GM18498 (cell line): ENCODE measurements around the gene SLC24A4.

ENCODE experiments used
- ATAC-seq: cut with Tn5 transposase; IDR thresholded peaks from one replicate; pipeline ENCODE4 v1.9.1; 2021; ENCODE audit warnings: mild to moderate bottlenecking, moderate library complexity; ENCODE audit not compliant: unreplicated experiment

SLC24A4 gene

GRCh38 chr14:92316176-92316575, 6.8 kb upstream of the SLC24A4 start:
- ATAC-seq: no peak

- ATAC-seq: no peak
Observed at GRCh38 chr14:92316937-92317336, 6.0 kb upstream of the SLC24A4 start.

GRCh38 chr14:92317511-92317910, 5.5 kb upstream of the SLC24A4 start:
- no peak for ATAC-seq

- no peak for ATAC-seq
Observed at GRCh38 chr14:92321701-92322100, 1.3 kb upstream of the SLC24A4 start.

GRCh38 chr14:92322516-92322915, 449 bp upstream of the SLC24A4 start:
- ATAC-seq: no peak

GRCh38 chr14:92323916-92324818, 1.2 kb downstream of the SLC24A4 start:
- no peak for ATAC-seq

- no peak for ATAC-seq
Observed at GRCh38 chr14:92325835-92326234, 2.9 kb downstream of the SLC24A4 start.

GRCh38 chr14:92328664-92329255, 5.8 kb downstream of the SLC24A4 start:
- ATAC-seq: no peak

- no peak for ATAC-seq
Observed at GRCh38 chr14:92334050-92334449, 11.1 kb downstream of the SLC24A4 start.

GRCh38 chr14:92336363-92336762, 13.4 kb downstream of the SLC24A4 start:
- ATAC-seq: no peak

GRCh38 chr14:92339426-92339825, 16.5 kb downstream of the SLC24A4 start:
- no peak for ATAC-seq

GRCh38 chr14:92340071-92340470, 17.1 kb downstream of the SLC24A4 start:
- ATAC-seq: no peak

- no peak for ATAC-seq
Observed at GRCh38 chr14:92340931-92341330, 18.0 kb downstream of the SLC24A4 start.

GRCh38 chr14:92341791-92342190, 18.8 kb downstream of the SLC24A4 start:
- ATAC-seq: no peak

GRCh38 chr14:92348154-92348553, 25.2 kb downstream of the SLC24A4 start:
- ATAC-seq: no peak

GRCh38 chr14:92351750-92352149, 28.8 kb downstream of the SLC24A4 start:
- ATAC-seq: no peak

- no peak for ATAC-seq
Observed at GRCh38 chr14:92352158-92352985, 29.4 kb downstream of the SLC24A4 start.

- no peak for ATAC-seq
Observed at GRCh38 chr14:92353447-92353846, 30.5 kb downstream of the SLC24A4 start.

GRCh38 chr14:92356677-92357076, 33.7 kb downstream of the SLC24A4 start:
- no peak for ATAC-seq

- ATAC-seq: no peak
Observed at GRCh38 chr14:92360651-92361370, 37.8 kb downstream of the SLC24A4 start.

GRCh38 chr14:92362781-92363235, 39.8 kb downstream of the SLC24A4 start:
- ATAC-seq: no peak
